ENCODE results near the gene FAM114A1. TPM values are rescaled to one million over a fixed set of nuclear protein-coding genes. Genes with fewer than 3 reads are reported as not detected.

Gene FAM114A1
- 2.2 TPM for total RNA-seq

DNA sequence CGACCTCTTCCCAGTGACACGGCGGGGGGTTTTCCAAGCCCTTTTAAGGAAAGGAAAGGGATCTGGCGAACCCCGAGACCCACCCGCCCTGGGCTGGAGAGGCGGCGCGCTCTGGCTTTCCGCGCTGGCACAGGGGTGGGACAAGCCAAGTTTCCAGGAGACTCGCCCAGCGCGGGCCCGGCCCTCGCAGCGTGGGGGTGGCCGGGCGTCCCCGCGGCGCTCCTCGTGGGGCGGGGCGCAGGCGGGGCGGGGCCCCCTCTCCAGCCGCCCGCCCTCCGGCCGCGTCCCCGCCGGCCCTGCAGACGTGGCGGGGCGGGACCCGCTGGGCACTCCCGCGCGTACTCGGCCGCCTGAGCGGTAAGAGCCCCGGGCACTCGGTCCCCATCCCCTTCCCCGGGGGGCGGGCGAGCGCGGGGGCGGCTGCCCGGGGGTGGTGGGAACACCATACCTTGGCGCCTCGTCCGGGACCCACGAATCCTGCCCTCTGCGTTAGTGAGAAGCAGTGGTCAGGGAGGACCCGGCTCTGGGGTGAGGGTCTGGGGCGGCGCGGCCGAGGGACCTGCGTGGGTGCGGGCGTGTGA is at the start of gene FAM114A1:
Gene FAM114A1, plus strand, starts transcription at position 329 of the 581 bp plus-strand sequence. CDS start 10,273 bp downstream, outside the sequence.
- peak within 1 kb of the TSS; percentile 37 for H3K4me3 ChIP-seq (ENCODE audit: low read length)
- peaks cover 21% of the 10 kb centered on the region for H3K4me1 ChIP-seq (ENCODE audit: insufficient read depth, low read length)
- H3K27me3 ChIP-seq (ENCODE audit: insufficient read depth, low read length) = no peaks in the 10 kb centered on the region
- H3K9me3 ChIP-seq (ENCODE audit: low read depth, low read length) = no peaks in the 10 kb centered on the region

DNA sequence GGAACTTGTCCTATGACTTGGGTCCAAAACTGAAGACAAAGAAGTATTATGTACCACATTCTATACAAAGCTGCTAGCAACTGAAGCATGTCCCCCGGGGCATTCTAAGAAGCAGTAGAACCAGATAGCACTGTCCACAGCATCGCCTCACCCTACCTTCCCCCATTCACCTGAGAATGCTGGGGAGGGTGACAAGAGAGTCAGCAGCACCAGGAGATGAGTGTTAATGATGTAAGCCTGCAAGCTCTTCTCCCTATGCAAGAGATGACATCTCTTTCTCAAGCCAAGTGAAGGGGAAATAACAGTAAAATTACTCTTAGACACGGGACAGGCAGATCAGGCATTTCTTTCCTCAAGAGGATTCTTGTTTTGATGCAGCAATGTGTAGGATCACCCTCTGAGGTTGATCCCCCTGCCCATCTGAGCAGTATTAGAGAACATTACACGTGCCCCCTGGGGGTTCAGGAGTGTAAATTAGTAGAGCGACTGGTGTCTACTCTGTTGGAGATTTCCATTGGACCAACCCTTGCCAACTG is 49.1 kb upstream of the FAM114A1 start:
- Histone ChIP-seq H3K4me1 (ENCODE audit: insufficient read depth, low read length) (peaks cover 52% of the 10 kb centered on the region), H3K27me3 (ENCODE audit: insufficient read depth, low read length) (no peaks in the 10 kb centered on the region), H3K4me3 (ENCODE audit: low read length) (no peak overlapping the region), H3K9me3 (ENCODE audit: low read depth, low read length) (no peaks in the 10 kb centered on the region)

DNA sequence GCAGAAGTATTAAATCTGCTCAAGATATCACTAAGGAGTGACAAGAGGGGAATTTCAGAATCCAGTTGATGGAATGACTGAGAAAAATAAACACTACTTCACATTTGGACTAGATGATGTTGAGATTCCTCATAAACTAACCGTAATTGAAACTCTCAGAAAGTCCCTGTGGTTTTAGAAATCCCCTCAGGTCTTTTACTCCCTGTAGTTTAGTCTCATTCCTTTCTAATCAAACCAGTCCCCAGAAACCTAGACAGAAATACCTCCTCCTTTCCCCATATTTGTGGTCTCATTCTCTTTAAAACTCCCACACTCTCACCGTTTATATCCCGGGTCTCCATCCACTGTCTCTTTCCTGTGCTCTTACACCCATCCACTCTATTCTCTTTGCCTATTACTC is 48.0 kb upstream of the FAM114A1 start:
- H3K9me3 ChIP-seq (ENCODE audit: low read depth, low read length) = no peaks in the 10 kb centered on the region
- H3K4me3 ChIP-seq (ENCODE audit: low read length) = no peak overlapping the region
- H3K4me1 ChIP-seq (ENCODE audit: insufficient read depth, low read length) = peaks cover 47% of the 10 kb centered on the region
- H3K27me3 ChIP-seq (ENCODE audit: insufficient read depth, low read length) = no peaks in the 10 kb centered on the region

DNA sequence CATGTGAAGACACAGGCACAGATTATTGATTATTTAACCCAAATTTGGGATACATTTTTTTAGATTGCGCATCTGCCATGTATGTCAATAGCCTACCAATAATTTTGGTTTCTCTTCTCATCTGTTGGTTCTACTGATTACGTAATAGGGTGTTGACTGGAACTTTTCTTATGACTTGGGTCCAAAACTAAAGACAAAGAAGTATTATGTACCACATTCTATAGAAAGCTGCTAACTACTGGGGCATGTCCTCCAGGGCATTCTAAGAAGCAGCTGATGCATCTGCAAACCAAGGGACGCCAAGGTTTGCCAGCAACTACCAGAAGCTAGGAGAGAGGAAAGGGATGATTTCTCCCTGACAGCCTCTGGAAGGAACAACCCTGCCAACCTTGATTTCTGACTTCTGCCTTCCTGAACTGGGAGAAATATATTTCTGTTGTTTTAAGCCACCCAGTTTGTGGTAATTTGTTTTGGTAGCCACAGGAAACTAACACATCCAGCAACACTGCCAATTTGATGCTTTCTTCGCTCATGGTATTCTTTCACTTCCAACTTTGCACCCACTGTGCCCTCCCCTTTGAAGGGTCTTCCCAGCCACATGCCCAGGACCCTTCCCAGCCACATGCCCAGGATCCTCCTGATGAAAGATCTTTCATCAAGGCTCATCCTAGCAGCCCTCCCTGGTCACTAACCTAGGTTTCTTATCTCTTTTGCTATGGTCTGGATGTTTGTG is 47.1 kb upstream of the FAM114A1 start:
- H3K4me3 ChIP-seq (ENCODE audit: low read length) = no peak overlapping the region
- peaks cover 38% of the 10 kb centered on the region for H3K4me1 ChIP-seq (ENCODE audit: insufficient read depth, low read length)
- no peaks in the 10 kb centered on the region for H3K27me3 ChIP-seq (ENCODE audit: insufficient read depth, low read length)
- no peaks in the 10 kb centered on the region for H3K9me3 ChIP-seq (ENCODE audit: low read depth, low read length)

DNA sequence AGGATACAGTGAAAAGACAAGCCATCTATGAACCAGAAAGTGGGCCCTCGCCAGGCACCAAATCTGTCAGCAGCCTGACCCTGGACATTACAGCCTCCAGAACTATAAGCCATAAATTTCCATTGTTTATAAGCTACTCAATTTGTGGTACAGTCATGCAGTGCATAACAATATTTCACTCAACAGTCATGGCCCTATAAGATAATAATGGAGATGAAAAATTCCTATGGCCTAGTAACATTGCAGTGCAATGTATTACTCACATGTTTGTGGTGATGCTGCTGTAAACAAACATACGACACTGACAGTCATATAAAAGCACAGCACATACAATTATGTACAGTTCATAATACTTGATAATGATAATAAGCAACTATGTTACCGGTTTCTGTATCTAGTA is 45.9 kb upstream of the FAM114A1 start:
- Histone ChIP-seq H3K4me1 (ENCODE audit: insufficient read depth, low read length) (peaks cover 25% of the 10 kb centered on the region), H3K9me3 (ENCODE audit: low read depth, low read length) (no peaks in the 10 kb centered on the region), H3K27me3 (ENCODE audit: insufficient read depth, low read length) (no peaks in the 10 kb centered on the region), H3K4me3 (ENCODE audit: low read length) (no peak overlapping the region)

DNA sequence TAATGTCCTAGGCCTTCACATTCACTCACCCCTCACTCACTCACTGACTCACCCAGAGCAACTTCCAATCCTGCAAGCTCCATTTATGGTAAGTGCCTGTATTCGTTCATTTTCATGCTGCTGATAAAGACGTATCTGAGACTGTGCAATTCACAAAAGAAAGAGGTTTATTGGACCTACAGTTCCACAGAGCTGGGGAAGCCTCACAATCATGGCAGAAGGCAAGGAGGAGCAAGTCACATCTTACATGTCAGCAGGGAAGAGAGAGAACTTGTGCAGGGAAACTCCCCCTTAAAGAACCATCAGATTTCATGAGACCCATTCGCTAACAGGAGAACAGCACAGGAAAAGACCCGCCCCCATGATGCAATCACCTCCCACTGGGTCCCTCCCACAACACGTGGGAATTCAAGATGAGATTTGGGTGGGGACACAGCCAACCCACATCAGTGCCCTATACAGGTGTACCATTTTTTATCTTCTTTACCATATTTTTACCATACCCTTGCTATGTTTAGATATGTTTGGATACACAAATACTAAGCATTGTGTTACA is 44.8 kb upstream of the FAM114A1 start:
- Histone ChIP-seq H3K27me3 (ENCODE audit: insufficient read depth, low read length) (no peaks in the 10 kb centered on the region), H3K9me3 (ENCODE audit: low read depth, low read length) (no peaks in the 10 kb centered on the region), H3K4me3 (ENCODE audit: low read length) (no peak overlapping the region), H3K4me1 (ENCODE audit: insufficient read depth, low read length) (peaks cover 21% of the 10 kb centered on the region)

DNA sequence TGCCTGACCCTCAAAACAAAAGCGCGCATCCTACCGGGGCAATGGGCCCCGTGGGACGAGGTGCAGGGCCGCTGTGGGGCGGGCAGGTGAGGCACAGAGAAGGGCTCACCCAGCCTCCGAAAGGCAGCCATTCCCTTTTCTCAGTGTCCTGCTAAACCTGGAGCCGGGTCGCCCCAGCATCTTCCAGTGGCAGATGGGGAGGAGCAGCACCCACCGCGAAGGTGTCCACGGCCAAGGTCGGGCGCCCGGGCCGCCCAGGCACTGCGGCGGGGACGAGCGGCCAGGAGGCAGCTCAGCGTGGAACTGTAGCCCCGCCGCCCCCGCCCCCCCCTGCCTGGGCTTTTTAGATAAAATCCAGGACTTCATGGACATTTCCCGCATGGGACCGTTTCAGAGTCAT is 43.8 kb upstream of the FAM114A1 start:
- peaks cover 16% of the 10 kb centered on the region for H3K4me1 ChIP-seq (ENCODE audit: insufficient read depth, low read length)
- H3K4me3 ChIP-seq (ENCODE audit: low read length) = no peak overlapping the region
- H3K27me3 ChIP-seq (ENCODE audit: insufficient read depth, low read length) = no peaks in the 10 kb centered on the region
- H3K9me3 ChIP-seq (ENCODE audit: low read depth, low read length) = no peaks in the 10 kb centered on the region

DNA sequence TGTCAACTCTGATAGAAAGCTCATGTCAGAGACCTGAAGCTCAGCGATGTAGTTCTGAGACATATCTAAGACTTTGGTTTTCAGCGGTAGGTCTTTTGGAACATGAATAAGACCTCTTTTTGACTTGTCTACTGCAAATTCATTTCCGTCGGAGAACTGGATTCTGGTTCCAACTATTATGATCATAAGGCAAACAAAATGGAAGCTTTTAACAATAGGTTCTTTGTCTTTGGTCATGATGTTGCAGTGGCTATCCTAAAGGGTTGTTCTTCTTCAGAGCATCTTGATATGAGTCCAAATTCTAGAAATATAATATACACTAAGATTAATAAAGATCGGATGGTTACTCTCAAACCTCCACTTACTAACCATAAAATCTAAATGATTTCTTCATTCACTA is 38.4 kb upstream of the FAM114A1 start:
- Histone ChIP-seq H3K27me3 (ENCODE audit: insufficient read depth, low read length) (no peaks in the 10 kb centered on the region), H3K4me1 (ENCODE audit: insufficient read depth, low read length) (peaks cover 6% of the 10 kb centered on the region), H3K9me3 (ENCODE audit: low read depth, low read length) (peaks cover under 1% of the 10 kb centered on the region), H3K4me3 (ENCODE audit: low read length) (no peak overlapping the region)

DNA sequence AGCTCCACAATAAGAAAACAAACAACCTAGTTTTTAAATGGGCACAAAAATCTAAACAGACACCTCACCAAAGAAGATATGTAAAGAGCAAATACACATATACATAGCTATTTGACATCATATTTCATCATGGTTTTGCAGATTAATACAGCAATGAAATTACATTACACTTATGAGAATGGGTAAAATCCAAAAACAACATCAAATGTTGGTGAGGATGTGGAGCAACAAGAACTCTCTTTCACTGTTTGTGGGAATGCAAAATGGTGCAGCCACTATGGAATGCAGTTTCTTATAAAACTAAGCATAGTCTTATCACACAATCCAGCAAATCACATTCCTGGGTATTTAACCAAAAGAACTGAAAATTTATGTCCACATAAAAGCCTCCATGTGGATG is 36.0 kb upstream of the FAM114A1 start:
- H3K4me1 ChIP-seq (ENCODE audit: insufficient read depth, low read length) = peaks cover 6% of the 10 kb centered on the region
- H3K27me3 ChIP-seq (ENCODE audit: insufficient read depth, low read length) = no peaks in the 10 kb centered on the region
- no peak overlapping the region for H3K4me3 ChIP-seq (ENCODE audit: low read length)
- peaks cover 16% of the 10 kb centered on the region for H3K9me3 ChIP-seq (ENCODE audit: low read depth, low read length)

DNA sequence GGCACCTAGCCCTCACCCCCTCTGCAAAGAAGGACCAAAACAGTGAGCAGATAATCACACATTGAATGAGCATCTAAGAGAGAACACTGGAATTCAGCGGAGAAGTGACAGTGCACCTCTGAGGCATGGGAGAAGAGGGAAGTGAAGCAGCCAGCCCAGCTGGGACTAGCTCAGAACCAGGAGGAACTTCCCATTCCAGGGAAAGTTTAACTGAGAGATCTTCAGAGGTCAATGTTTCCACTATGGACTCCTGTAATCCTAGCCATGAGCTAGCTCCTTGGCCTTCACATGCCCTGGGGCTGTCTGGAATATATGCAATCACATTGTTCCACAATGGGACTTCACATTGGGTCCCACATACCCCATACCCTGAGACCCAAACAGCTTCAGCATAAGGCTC is 35.4 kb upstream of the FAM114A1 start:
- Histone ChIP-seq H3K4me1 (ENCODE audit: insufficient read depth, low read length) (peaks cover 6% of the 10 kb centered on the region), H3K4me3 (ENCODE audit: low read length) (no peak overlapping the region), H3K9me3 (ENCODE audit: low read depth, low read length) (peaks cover 16% of the 10 kb centered on the region), H3K27me3 (ENCODE audit: insufficient read depth, low read length) (no peaks in the 10 kb centered on the region)

DNA sequence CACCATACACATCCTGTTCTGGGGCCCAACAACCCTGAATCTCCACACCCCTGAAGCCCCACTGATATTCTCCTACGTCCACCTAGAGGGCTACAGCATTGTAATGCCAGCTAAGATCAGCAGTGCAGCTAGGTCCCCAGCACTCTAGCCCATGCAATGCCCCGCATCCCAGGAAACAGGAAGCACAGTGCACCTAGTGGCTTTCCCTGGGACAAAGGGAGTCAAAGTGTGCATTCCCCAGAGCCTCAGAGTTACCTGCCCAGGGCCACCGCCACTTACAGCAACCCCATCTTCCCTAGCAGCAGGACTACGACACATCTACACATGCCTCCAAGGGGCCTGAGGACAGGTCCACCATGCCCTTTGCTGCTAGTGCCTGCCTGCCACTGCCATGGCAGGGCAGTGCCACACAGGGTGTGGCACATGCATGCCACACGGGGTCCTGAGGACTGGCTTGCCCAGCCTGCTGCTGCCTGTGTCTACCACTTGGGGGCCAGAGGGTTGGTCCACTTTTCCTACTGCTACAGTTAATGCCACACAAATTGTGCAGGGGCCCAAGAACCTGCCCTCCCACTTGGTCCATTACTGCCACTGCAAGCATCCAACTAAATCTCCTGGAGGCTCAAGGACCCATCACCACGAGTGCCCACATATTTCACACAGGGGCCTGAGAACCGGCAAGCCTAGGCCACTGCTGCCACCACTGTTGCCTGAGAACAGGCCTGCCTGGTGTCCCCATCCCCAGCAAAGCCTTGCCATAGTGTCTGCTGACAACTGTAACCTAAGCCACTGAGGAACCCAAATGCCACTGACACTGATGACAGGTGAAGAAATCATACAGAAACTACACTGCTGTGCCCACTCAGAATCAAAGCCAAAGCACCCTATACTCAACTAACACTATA is 34.7 kb upstream of the FAM114A1 start:
- no peaks in the 10 kb centered on the region for H3K27me3 ChIP-seq (ENCODE audit: insufficient read depth, low read length)
- peaks cover 6% of the 10 kb centered on the region for H3K4me1 ChIP-seq (ENCODE audit: insufficient read depth, low read length)
- H3K9me3 ChIP-seq (ENCODE audit: low read depth, low read length) = peaks cover 16% of the 10 kb centered on the region
- no peak overlapping the region for H3K4me3 ChIP-seq (ENCODE audit: low read length)

DNA sequence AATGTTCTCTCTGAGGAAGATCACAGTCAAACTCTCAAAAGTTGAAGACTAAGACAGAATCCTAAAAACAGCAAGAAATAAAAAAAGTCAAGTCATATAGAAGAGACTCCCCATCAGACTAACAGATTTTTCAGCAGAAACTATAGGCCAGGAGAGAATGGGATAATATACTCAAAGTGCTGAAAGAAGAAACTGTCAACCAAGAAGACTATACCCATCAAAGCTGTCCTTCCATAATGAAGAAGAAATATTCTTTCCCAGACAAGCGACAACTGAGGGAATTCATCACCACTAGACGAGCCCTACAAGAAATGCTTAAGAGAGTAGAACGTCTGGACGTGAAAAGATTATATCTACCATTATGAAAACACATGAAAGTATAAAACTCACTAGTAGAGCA is 33.0 kb upstream of the FAM114A1 start:
- peaks cover 6% of the 10 kb centered on the region for H3K4me1 ChIP-seq (ENCODE audit: insufficient read depth, low read length)
- no peak overlapping the region for H3K4me3 ChIP-seq (ENCODE audit: low read length)
- peaks cover 16% of the 10 kb centered on the region for H3K9me3 ChIP-seq (ENCODE audit: low read depth, low read length)
- H3K27me3 ChIP-seq (ENCODE audit: insufficient read depth, low read length) = no peaks in the 10 kb centered on the region

DNA sequence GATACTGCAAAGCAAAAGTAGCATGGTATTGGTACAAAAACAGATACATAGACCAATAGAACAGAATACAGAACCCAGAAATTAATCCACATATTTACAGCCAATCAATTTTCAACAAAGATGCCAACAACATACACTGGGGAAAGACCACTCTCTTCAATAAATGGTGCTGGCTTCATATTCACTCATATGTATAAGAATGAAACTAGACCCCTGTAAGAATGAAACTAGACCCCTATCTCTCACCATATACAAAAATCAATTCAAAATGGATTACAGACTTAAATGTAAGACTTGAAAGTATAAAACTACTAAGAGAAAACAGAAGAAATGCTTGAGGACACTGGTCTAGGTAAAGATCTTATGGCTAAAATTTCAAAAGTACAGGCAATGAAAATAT is 30.3 kb upstream of the FAM114A1 start:
- H3K4me3 ChIP-seq (ENCODE audit: low read length) = no peak overlapping the region

DNA sequence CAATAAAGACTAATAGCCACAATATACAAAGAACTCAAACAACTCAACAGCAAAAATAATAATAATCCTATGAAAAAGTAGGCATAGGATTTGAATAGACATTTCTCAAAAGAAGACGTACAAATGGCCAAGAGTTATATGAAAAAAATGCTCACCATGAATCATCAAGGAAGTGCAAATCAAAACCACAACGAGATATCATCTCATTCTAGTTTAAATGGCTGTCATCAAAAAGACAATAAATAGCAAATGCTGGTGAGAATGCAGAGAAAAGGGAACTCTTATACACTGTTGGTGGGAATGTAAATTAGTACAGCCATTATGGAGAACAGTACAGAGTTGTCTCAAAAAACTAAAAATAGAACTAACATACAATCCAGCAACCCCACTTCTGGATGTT is 29.8 kb upstream of the FAM114A1 start:
- Histone ChIP-seq H3K4me3 (ENCODE audit: low read length) (no peak overlapping the region), H3K27me3 (ENCODE audit: insufficient read depth, low read length) (no peaks in the 10 kb centered on the region), H3K9me3 (ENCODE audit: low read depth, low read length) (peaks cover 16% of the 10 kb centered on the region), H3K4me1 (ENCODE audit: insufficient read depth, low read length) (no peaks in the 10 kb centered on the region)

More for the DNA sequence above, 30.3 kb upstream of the FAM114A1 start:
- Histone ChIP-seq H3K9me3 (ENCODE audit: low read depth, low read length) (peaks cover 16% of the 10 kb centered on the region), H3K27me3 (ENCODE audit: insufficient read depth, low read length) (no peaks in the 10 kb centered on the region), H3K4me1 (ENCODE audit: insufficient read depth, low read length) (peaks cover 3% of the 10 kb centered on the region)

DNA sequence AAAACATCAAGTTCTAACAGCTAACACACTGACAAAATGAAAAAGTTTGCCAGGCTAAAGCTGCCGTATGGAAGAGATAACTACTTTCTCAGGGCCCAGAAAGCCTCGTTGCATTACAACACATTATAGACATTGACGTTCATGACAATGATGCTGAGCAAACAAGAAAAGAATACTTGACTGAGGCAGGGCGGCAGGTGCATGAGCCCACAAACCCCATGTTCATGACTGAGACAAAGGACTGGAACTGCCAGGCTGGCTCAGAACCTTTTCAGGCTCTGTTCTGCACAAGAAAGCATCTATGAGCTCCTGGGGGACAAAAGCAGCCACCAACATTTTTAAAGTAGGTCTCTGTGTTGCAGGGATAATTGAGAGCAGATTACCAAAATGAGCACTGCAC is 24.6 kb upstream of the FAM114A1 start:
- no peak overlapping the region for H3K4me3 ChIP-seq (ENCODE audit: low read length)
- peaks cover 20% of the 10 kb centered on the region for H3K4me1 ChIP-seq (ENCODE audit: insufficient read depth, low read length)
- no peaks in the 10 kb centered on the region for H3K27me3 ChIP-seq (ENCODE audit: insufficient read depth, low read length)
- no peaks in the 10 kb centered on the region for H3K9me3 ChIP-seq (ENCODE audit: low read depth, low read length)
